Measurements from ENCODE around the gene CMTM6.
A peak's percentile ranks its signal among the peaks of the same experiment; 100 is the strongest.

CMTM6 gene

DNA sequence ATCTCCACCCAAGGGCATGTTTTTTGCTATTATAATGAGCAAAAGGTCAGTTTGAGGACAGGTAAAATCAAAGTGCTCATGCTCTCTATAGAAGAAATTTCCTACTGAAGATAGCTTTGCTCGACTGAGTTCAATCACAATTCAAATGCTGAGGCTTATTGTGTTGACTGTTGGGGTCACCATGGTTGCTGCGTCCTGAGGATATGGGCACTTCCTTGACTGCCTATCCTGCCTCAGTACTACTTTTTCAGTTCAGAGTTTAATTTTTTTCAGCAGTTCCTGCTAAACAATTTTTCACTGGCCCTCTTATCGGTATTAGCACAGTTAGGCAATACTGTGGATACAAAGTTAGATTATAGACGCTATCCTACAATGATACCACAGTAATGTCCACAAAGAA lies 3.8 kb upstream of the CMTM6 start:
- Histone ChIP-seq H3K27ac (no peak overlapping the region), H3K4me3 (no peak overlapping the region), H3K9me3 (ENCODE audit: low read depth, low read length) (no peaks in the 10 kb centered on the region), H3K9ac (ENCODE audit: insufficient read length) (no peak overlapping the region), H3K36me3 (ENCODE audit: insufficient read depth, low read length) (no peaks in the 10 kb centered on the region)
- no peak for DNase-seq (ENCODE audit: low read depth, low spot score)
- TF ChIP-seq EZH2 (IDR thresholded peaks at IDR 0.05), result no peak
- TF ChIP-seq POLR2AphosphoS5 (IDR thresholded peaks at IDR 0.05; ENCODE audit: borderline replicate concordance, low read depth, low read length), result no peak
- no peak for TF ChIP-seq FOXP2 (optimal IDR thresholded peaks at IDR 0.05; ENCODE audit: control extremely low read depth, extremely low read length, insufficient read depth)

DNA sequence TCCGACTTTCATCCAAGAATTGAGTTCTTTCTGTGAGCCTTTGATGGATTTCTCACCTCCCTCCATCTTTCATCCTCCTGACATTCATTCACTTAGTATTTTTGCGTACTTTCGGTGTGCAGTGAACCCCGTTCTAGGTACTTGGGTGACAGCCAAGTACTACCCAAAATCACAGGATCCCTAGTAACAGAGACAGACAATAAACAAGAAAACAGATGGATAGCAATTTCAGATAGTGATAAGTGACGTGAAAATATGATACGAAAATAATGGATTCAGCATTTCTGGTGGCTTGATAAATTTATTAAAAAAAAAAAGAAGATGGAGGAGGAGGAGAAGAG lies 264 bp upstream of the CMTM6 start:
- TF ChIP-seq FOXP2 (optimal IDR thresholded peaks at IDR 0.05; ENCODE audit: control extremely low read depth, extremely low read length, insufficient read depth) (no peak), POLR2AphosphoS5 (IDR thresholded peaks at IDR 0.05; ENCODE audit: borderline replicate concordance, low read depth, low read length) (0 out of 2 replicates have a peak, but pooled peaks have one; percentile 3)
- no peaks in the 10 kb centered on the region for H3K36me3 ChIP-seq (ENCODE audit: insufficient read depth, low read length)
- no peaks in the 10 kb centered on the region for H3K9me3 ChIP-seq (ENCODE audit: low read depth, low read length)
- no peak for DNase-seq (ENCODE audit: low read depth, low spot score)
- peak overlapping the region; percentile 82 for H3K4me3 ChIP-seq
- no peak overlapping the region for H3K27ac ChIP-seq
- H3K9ac ChIP-seq (ENCODE audit: insufficient read length), result peak overlapping the region; percentile 47

DNA sequence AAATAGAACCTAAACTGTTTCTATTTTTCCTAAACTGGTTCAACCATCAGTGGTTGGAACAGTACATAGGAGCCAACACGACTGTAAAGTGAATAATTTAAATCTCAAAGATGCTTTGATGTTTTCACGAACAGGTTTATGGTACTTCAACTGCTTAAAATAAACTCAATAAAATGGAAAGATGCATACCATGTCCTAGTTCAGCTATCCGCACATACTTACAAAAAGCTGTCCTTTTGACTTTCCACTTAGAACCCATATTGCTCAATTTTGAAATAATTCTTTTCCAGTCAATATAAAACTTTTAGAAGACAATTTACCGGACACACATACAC lies 902 bp downstream of the CMTM6 start:
- Histone ChIP-seq H3K9me3 (ENCODE audit: low read depth, low read length) (no peaks in the 10 kb centered on the region), H3K27ac (no peak overlapping the region), H3K9ac (ENCODE audit: insufficient read length) (peak overlapping the region; percentile 67), H3K4me3 (peak overlapping the region; percentile 82), H3K36me3 (ENCODE audit: insufficient read depth, low read length) (no peaks in the 10 kb centered on the region)
- no peak for DNase-seq (ENCODE audit: low read depth, low spot score)
- no peak for TF ChIP-seq FOXP2 (optimal IDR thresholded peaks at IDR 0.05; ENCODE audit: control extremely low read depth, extremely low read length, insufficient read depth)

DNA sequence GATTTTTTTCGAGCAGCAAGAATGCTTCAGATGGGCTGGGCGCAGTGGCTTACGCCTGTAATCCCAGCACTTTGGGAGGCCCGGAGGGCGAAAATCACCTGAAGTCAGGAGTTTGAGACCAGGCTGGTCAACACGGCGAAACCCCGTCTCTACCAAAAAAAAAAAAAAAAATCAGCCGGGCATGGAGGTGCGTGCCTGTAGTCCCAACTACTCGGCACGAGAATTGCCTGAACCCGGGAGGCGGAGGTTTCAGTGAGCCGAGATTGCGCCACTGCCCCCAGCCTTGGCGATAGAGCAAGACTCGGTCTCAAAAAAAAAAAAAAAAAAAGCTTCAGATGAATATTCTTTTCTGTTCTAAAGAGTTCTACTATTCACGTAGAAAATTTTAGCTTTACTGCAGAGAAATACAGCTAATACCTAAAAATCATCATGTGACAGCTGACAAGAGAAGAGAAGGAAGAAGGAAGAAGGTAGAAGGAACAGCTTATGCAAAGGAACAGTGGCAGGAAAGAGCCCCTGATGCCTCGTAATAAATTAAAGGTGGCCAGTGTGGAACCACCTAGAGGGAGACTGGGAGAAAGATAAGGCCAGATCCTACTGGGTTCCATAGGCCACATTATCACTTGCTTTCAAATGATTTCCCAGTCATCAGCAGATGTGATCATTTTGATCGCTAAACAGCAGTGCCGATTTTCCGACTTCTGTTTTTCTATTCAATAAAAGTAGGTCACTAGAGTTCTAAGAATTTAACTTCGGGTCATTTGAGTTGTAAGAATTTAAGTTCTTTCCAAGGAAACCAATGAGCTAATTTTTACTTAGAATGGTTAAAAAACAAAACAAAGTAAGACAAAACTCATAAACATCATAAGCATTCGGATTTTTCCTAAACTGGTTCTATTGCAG lies 1.5 kb downstream of the CMTM6 start:
- no peak for TF ChIP-seq FOXP2 (optimal IDR thresholded peaks at IDR 0.05; ENCODE audit: control extremely low read depth, extremely low read length, insufficient read depth)
- H3K27ac ChIP-seq, result no peak overlapping the region
- no peak for DNase-seq (ENCODE audit: low read depth, low spot score)
- H3K36me3 ChIP-seq (ENCODE audit: insufficient read depth, low read length), result no peaks in the 10 kb centered on the region
- no peak overlapping the region for H3K9ac ChIP-seq (ENCODE audit: insufficient read length)
- peak overlapping the region; percentile 82 for H3K4me3 ChIP-seq
- H3K9me3 ChIP-seq (ENCODE audit: low read depth, low read length), result no peaks in the 10 kb centered on the region

DNA sequence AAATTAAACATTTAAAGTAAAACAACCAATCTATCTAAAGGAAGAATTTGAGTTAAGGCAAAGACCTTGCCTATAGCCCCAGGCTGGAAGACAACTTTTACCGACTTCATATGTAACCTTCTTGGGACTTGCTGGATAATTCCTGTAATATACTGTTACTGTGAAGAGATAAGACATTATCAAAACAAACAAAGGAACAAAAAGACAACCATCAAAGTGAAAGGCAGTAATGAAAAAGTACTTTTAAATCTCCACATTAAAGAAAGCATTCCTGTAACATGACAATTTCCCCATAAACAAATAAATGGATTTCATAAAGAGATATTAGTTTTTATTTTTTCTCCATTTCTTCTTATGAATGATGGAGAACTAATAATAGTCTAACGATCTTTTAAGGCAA lies 2.4 kb downstream of the CMTM6 start:
- no peak for TF ChIP-seq EZH2 (IDR thresholded peaks at IDR 0.05)
- no peak for TF ChIP-seq FOXP2 (optimal IDR thresholded peaks at IDR 0.05; ENCODE audit: control extremely low read depth, extremely low read length, insufficient read depth)
- TF ChIP-seq POLR2AphosphoS5 (IDR thresholded peaks at IDR 0.05; ENCODE audit: borderline replicate concordance, low read depth, low read length), result no peak
- Histone ChIP-seq H3K9me3 (ENCODE audit: low read depth, low read length) (no peaks in the 10 kb centered on the region), H3K36me3 (ENCODE audit: insufficient read depth, low read length) (no peaks in the 10 kb centered on the region), H3K4me3 (no peak overlapping the region), H3K27ac (no peak overlapping the region), H3K9ac (ENCODE audit: insufficient read length) (no peak overlapping the region)
- no peak for DNase-seq (ENCODE audit: low read depth, low spot score)

DNA sequence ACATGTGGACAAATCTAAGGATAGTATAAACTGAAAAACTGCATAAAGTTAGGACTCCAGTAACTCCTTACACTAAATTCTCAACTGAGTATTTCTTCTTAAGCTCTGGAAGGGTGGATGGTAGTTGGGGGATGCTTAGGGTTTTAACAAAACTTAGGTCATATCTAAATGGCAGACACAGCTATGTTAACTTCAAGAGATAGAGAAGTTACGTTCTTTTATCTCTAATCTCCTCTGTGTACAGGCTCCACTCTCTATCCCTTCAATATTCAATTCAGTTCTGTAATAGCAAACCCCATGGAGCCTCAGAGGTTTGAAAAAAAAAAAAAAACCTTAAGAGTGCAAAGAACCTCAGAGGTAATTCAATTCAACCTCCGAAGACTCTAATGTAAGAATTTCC lies 3.1 kb downstream of the CMTM6 start:
- Histone ChIP-seq H3K9me3 (ENCODE audit: low read depth, low read length) (no peaks in the 10 kb centered on the region), H3K27ac (no peak overlapping the region), H3K9ac (ENCODE audit: insufficient read length) (no peak overlapping the region), H3K36me3 (ENCODE audit: insufficient read depth, low read length) (no peaks in the 10 kb centered on the region), H3K4me3 (no peak overlapping the region)
- no peak for DNase-seq (ENCODE audit: low read depth, low spot score)
- no peak for TF ChIP-seq EZH2 (IDR thresholded peaks at IDR 0.05)
- TF ChIP-seq FOXP2 (optimal IDR thresholded peaks at IDR 0.05; ENCODE audit: control extremely low read depth, extremely low read length, insufficient read depth), result no peak
- TF ChIP-seq POLR2AphosphoS5 (IDR thresholded peaks at IDR 0.05; ENCODE audit: borderline replicate concordance, low read depth, low read length), result no peak

DNA sequence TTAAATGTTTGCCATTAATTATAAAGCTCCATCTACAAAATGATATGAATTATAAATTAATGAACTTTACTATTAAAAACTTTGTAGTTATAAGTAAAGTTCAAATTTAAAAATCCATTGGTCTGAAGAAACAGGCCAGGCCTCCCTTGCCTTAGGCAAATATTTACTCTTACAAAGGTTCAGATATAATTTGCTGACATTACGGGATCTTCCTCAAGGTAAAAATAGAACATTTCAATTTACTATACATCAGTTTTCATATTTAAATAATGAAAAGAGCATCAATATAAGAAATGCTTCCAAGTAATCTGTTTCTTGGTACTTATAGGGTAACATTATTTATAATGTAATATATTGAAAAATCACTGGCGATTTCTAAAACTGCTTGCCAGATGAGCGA lies 3.7 kb downstream of the CMTM6 start:
- Histone ChIP-seq H3K36me3 (ENCODE audit: insufficient read depth, low read length) (no peaks in the 10 kb centered on the region), H3K9ac (ENCODE audit: insufficient read length) (no peak overlapping the region), H3K9me3 (ENCODE audit: low read depth, low read length) (no peaks in the 10 kb centered on the region), H3K4me3 (no peak overlapping the region), H3K27ac (no peak overlapping the region)
- no peak for TF ChIP-seq POLR2AphosphoS5 (IDR thresholded peaks at IDR 0.05; ENCODE audit: borderline replicate concordance, low read depth, low read length)
- no peak for TF ChIP-seq FOXP2 (optimal IDR thresholded peaks at IDR 0.05; ENCODE audit: control extremely low read depth, extremely low read length, insufficient read depth)
- no peak for TF ChIP-seq EZH2 (IDR thresholded peaks at IDR 0.05)
- no peak for DNase-seq (ENCODE audit: low read depth, low spot score)

DNA sequence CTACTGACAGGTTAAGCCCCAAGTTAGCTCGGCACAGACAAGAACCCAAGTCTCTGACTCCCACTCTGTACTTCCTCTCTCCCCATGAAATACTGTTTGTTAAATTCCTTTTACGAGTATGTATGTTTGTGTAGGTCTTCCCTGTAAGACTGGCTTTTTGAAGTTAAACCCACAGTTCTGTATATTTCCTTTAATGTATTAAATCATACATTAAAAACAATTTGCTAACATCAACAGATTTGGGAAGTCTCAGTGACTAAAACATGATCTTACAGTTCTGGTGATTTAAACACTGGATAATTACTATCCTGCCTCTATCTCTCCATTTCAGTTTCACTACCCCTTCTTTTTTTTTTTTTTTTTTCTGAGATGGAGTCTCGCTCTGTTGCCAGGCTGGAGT lies 4.4 kb downstream of the CMTM6 start:
- DNase-seq (ENCODE audit: low read depth, low spot score), result no peak
- H3K9me3 ChIP-seq (ENCODE audit: low read depth, low read length), result no peaks in the 10 kb centered on the region
- H3K27ac ChIP-seq, result no peak overlapping the region
- H3K36me3 ChIP-seq (ENCODE audit: insufficient read depth, low read length), result no peaks in the 10 kb centered on the region
- H3K9ac ChIP-seq (ENCODE audit: insufficient read length), result no peak overlapping the region
- no peak for TF ChIP-seq FOXP2 (optimal IDR thresholded peaks at IDR 0.05; ENCODE audit: control extremely low read depth, extremely low read length, insufficient read depth)
- no peak for TF ChIP-seq EZH2 (IDR thresholded peaks at IDR 0.05)
- no peak for TF ChIP-seq POLR2AphosphoS5 (IDR thresholded peaks at IDR 0.05; ENCODE audit: borderline replicate concordance, low read depth, low read length)
- no peak overlapping the region for H3K4me3 ChIP-seq

DNA sequence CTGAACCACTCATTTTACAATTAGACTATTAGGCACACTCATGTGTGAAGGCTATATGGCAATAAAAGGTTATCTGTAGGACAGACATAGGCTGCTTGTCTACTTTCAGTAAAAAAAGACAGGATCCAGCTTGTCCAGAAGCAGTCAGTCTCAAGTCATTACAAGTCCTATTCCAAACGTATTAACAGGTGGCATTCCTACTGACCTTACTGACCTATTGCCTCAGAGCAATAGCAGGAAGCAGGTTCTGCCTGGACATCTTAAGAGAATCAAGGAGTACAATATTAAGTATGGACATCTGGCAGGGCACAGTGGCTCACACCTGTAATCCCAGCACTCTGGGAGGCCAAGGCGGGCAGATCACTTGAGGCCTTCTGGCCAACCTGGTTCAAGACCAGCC lies 7.0 kb downstream of the CMTM6 start:
- TF ChIP-seq EZH2 (IDR thresholded peaks at IDR 0.05) (no peak), POLR2AphosphoS5 (IDR thresholded peaks at IDR 0.05; ENCODE audit: borderline replicate concordance, low read depth, low read length) (no peak), FOXP2 (optimal IDR thresholded peaks at IDR 0.05; ENCODE audit: control extremely low read depth, extremely low read length, insufficient read depth) (no peak)
- Histone ChIP-seq H3K9me3 (ENCODE audit: low read depth, low read length) (no peaks in the 10 kb centered on the region), H3K4me3 (no peak overlapping the region), H3K9ac (ENCODE audit: insufficient read length) (no peak overlapping the region), H3K27ac (no peak overlapping the region), H3K36me3 (ENCODE audit: insufficient read depth, low read length) (no peaks in the 10 kb centered on the region)
- DNase-seq (ENCODE audit: low read depth, low spot score), result no peak

Measured in SK-N-MC (cell line).